GM13977 (cell line): Measurements from ENCODE around the gene TRMO.

Experiments used
- DNase-seq: peaks from one replicate; pipeline ENCODE4 v3.0.0; 2012; ENCODE audit warnings: low spot score
- in situ Hi-C: fragments of 300-500 bp; cut with MboI; formaldehyde crosslinking; loops from one replicate; pipeline ENCODE4 v1.12.0; 2022; ENCODE audit warnings: low sequenced_read_pairs, low pct_unique_long_range_greater_than_20kb, mixed read lengths, inconsistent platforms; ENCODE audit not compliant: unreplicated experiment
- TF ChIP-seq, protein P1 (sequence below): IDR thresholded peaks from 2 replicates; pipeline ENCODE4 v1.5.1; 2012; ENCODE audit warnings: mild to moderate bottlenecking, control low read depth; ENCODE audit not compliant: insufficient read depth; ENCODE audit errors: extremely low read depth, missing control alignments

The TRMO gene

DNA sequence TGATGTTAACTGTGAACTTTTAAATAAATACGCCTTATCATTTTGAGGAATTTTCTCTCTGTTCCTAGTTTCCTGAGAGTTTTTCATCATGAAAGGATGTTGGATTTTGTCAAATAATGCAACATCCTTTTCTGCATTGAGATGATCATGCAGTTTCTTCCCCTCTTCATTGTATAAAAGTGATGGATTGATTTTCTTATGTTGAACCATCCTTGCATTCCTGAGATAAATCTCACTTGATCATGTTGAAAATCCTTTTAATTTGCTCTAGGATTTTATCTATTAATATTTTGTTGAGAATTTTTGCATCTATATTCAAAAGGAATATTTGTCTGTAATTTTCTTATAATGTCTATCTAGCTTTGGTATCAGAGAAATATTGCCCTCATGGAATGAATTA, 56.0 kb downstream of the TRMO start:
- in situ Hi-C loops = no loop called here
- no peak for DNase-seq
- TF ChIP-seq, protein P1, sequence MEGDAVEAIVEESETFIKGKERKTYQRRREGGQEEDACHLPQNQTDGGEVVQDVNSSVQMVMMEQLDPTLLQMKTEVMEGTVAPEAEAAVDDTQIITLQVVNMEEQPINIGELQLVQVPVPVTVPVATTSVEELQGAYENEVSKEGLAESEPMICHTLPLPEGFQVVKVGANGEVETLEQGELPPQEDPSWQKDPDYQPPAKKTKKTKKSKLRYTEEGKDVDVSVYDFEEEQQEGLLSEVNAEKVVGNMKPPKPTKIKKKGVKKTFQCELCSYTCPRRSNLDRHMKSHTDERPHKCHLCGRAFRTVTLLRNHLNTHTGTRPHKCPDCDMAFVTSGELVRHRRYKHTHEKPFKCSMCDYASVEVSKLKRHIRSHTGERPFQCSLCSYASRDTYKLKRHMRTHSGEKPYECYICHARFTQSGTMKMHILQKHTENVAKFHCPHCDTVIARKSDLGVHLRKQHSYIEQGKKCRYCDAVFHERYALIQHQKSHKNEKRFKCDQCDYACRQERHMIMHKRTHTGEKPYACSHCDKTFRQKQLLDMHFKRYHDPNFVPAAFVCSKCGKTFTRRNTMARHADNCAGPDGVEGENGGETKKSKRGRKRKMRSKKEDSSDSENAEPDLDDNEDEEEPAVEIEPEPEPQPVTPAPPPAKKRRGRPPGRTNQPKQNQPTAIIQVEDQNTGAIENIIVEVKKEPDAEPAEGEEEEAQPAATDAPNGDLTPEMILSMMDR = no peak

DNA sequence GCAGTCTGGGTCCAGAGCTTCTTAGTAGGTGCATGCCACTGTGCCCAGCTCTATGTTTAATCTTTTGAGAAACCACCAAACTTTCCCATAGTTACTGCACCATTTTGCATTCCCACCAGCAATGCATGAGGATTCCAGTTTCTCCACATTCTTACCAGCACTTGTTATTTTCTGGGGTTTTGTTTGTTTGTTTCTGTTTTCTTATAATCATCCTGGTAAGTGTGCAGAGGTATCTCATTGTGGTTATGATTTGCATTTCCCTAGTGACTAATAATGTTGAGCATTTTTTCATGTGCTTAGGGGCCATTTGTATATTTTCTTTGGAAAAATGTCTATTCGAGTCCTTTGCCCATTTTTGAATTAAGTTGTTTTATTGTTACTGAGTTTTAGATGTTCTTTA, 57.9 kb downstream of the TRMO start:
- TF ChIP-seq, protein P1 = no peak
- no peak for DNase-seq
- in situ Hi-C loops = no loop called here

GRCh38 chr9:97863314-97863713, 59.0 kb downstream of the TRMO start:
- no peak for DNase-seq
- TF ChIP-seq, protein P1 = no peak
- in situ Hi-C loops = no loop called here

- no peak for DNase-seq
- TF ChIP-seq, protein P1 = no peak
- in situ Hi-C loops = no loop called here
Measured at GRCh38 chr9:97861148-97861475, 61.2 kb downstream of the TRMO start.

- TF ChIP-seq, protein P1 = no peak
- DNase-seq = no peak
- in situ Hi-C loops = no loop called here
Measured at GRCh38 chr9:97860451-97861147, 61.7 kb downstream of the TRMO start.

GRCh38 chr9:97859346-97859745, 63.0 kb downstream of the TRMO start:
- DNase-seq = no peak
- in situ Hi-C loops = no loop called here
- TF ChIP-seq, protein P1 = no peak
